K562 (cell line): ENCODE data around the gene SORT1. TPM values are rescaled to one million over a fixed set of nuclear protein-coding genes. Genes with fewer than 3 reads are reported as not detected.
A peak's percentile ranks its signal among the peaks of the same experiment; 100 is the strongest.

Experiments
- BHLHE40 ChIP-seq: IDR thresholded peaks from 2 replicates; pipeline ENCODE4 v1.6.1; 2011; ENCODE audit warnings: low read length, improper control_type of control experiment
- BRD9 ChIP-seq: fragments of 450-650 bp; IDR thresholded peaks from 2 replicates; pipeline ENCODE4 v1.6.1; 2018; ENCODE audit warnings: low read depth; ENCODE audit not compliant: partially characterized antibody
- CGGBP1 ChIP-seq: fragments of 250-450 bp; sonication (Bioruptor Pico); IDR thresholded peaks from 2 replicates; pipeline ENCODE4 v1.9.0; 2021; ENCODE audit warnings: mild to moderate bottlenecking
- CXXC5 ChIP-seq: fragments of 250-450 bp; sonication (Bioruptor Pico); IDR thresholded peaks from 2 replicates; pipeline ENCODE4 v1.8.0; 2022; ENCODE audit warnings: inconsistent platforms, mild to moderate bottlenecking, moderate library complexity
- DMBX1 ChIP-seq: fragments of 250-450 bp; sonication (Bioruptor Pico); IDR thresholded peaks from 2 replicates; pipeline ENCODE4 v1.8.0; 2022; ENCODE audit warnings: inconsistent platforms, mild to moderate bottlenecking, moderate library complexity, borderline replicate concordance
- ELF4 ChIP-seq: fragments of 450-650 bp; formaldehyde crosslinking; IDR thresholded peaks from 2 replicates; pipeline ENCODE4 v1.4.0; 2022; ENCODE audit warnings: missing genetic modification characterization
- HIVEP1 ChIP-seq: fragments of 250-450 bp; sonication (Bioruptor Pico); IDR thresholded peaks from 2 replicates; pipeline ENCODE4 v1.4.0; 2020; ENCODE audit warnings: mild to moderate bottlenecking
- MCM3 ChIP-seq: fragments of 450-650 bp; IDR thresholded peaks from 2 replicates; pipeline ENCODE4 v1.6.1; 2016
- NRF1 ChIP-seq, 2 experiments: fragments of 450-650 bp; IDR thresholded peaks in 1 of 2; conservative IDR thresholded peaks in 1 of 2; 2 replicates each; pipeline ENCODE4 v1.6.1; 2014; ENCODE audit warnings: mild to moderate bottlenecking in 2 of 2
- OTX1 ChIP-seq: fragments of 450-650 bp; formaldehyde crosslinking; IDR thresholded peaks from 2 replicates; pipeline ENCODE4 v1.4.0; 2022; ENCODE audit warnings: mild to moderate bottlenecking
- POLR2AphosphoS5 ChIP-seq: IDR thresholded peaks from 2 replicates; pipeline ENCODE4 v1.6.1; 2011; ENCODE audit warnings: mild to moderate bottlenecking, low read depth, low read length, moderate library complexity; ENCODE audit not compliant: control insufficient read depth, insufficient read depth
- PTBP1 ChIP-seq: fragments of 200-400 bp; formaldehyde crosslinking; IDR thresholded peaks from 2 replicates; pipeline ENCODE4 v1.6.1; 2017; ENCODE audit warnings: low read depth, low read length
- SNAPC5 ChIP-seq: fragments of 250-450 bp; sonication (Bioruptor Pico); IDR thresholded peaks from 2 replicates; pipeline ENCODE4 v1.8.0; 2021; ENCODE audit warnings: moderate library complexity, mild to moderate bottlenecking, inconsistent platforms
- SOX6 ChIP-seq: fragments of 450-650 bp; IDR thresholded peaks from 2 replicates; pipeline ENCODE4 v1.6.1; 2014; ENCODE audit warnings: mild to moderate bottlenecking
- SREBF1 ChIP-seq: fragments of 150-350 bp; IDR thresholded peaks from 2 replicates; pipeline ENCODE4 v1.6.1; 2014; ENCODE audit warnings: antibody characterized with exemption, low read depth, low read length, borderline replicate concordance
- SRF ChIP-seq, 2 experiments: fragments of 250-450, 450-650 bp in 1 of 2; sonication (Bioruptor Pico) in 1 of 2; sonication (generic) in 1 of 2; formaldehyde crosslinking; IDR thresholded peaks; 2 replicates each; pipeline versions ENCODE4 v1.5.0 to v1.5.1; 2020 to 2022; ENCODE audit warnings: mild to moderate bottlenecking in 1 of 2, missing genetic modification reagents in 1 of 2
- ZC3H4 ChIP-seq: sonication (generic); formaldehyde crosslinking; IDR thresholded peaks from 2 replicates; pipeline ENCODE4 v1.9.0; 2021; ENCODE audit warnings: missing genetic modification reagents, borderline replicate concordance
- ZC3H8 ChIP-seq: fragments of 450-650 bp; IDR thresholded peaks from 2 replicates; pipeline ENCODE4 v1.6.1; 2017
- ZNF197 ChIP-seq: fragments of 200-800 bp; sonication (Bioruptor generic); IDR thresholded peaks from 2 replicates; pipeline ENCODE4 v1.6.1; 2016; ENCODE audit warnings: low read depth, missing genetic modification characterization, missing compliant biosample characterization
- ZNF324 ChIP-seq: fragments of 250-450 bp; sonication (Bioruptor Pico); IDR thresholded peaks from 2 replicates; pipeline ENCODE4 v1.4.0; 2020; ENCODE audit warnings: mild to moderate bottlenecking
- ZNF830 ChIP-seq: fragments of 250-450 bp; sonication (Bioruptor Pico); IDR thresholded peaks from 2 replicates; pipeline ENCODE4 v1.5.0; 2021; ENCODE audit warnings: mild to moderate bottlenecking
- polyA plus RNA-seq, 8 experiments: library from polyadenylated mRNA; depleted of rRNA in 4 of 8; stranded (reverse) in 5 of 8; unstranded in 3 of 8; fragments of >200 nt; fragmentation: Nextera tagmentation in 2 of 8; fragmentation: Illumina TruSeq in 1 of 8; extraction: Ambion mirVana in 2 of 8; extraction: Trizol in 1 of 8; gene quantifications; 2 replicates each; pipeline versions ENCODE4 v1.2.1 to v1.2.3, GENCODE V29; 2011 to 2014; ENCODE audit warnings: inconsistent platforms in 1 of 8, missing spikeins in 1 of 8
- total RNA-seq, 7 experiments: library from RNA; depleted of rRNA in 6 of 7; stranded (reverse); fragments of >200 nt in 6 of 7; fragmentation: Illumina TruSeq in 2 of 7; extraction: Trizol in 2 of 7; gene quantifications; 2 replicates each; pipeline versions ENCODE4 v1.2.1 to v1.2.3, GENCODE V29; 2011 to 2021; ENCODE audit warnings: low replicate concordance in 1 of 7
- TF ChIP-seq, protein P1 (sequence below): fragments of 450-650 bp; IDR thresholded peaks from 2 replicates; pipeline ENCODE4 v1.6.1; 2017; ENCODE audit warnings: antibody characterized with exemption, mild to moderate bottlenecking
- TF ChIP-seq, protein P2 (sequence below): sonication (generic); formaldehyde crosslinking; IDR thresholded peaks from 2 replicates; pipeline ENCODE4 v1.8.1; 2022; ENCODE audit warnings: missing genetic modification reagents

SORT1 gene
- total and polyA plus RNA-seq, 9 of the 15 experiments (the other 6 are each of a cell fraction or from before 2014, with no cell fraction given): 27.4 to 112 (median 65.0) TPM

DNA sequence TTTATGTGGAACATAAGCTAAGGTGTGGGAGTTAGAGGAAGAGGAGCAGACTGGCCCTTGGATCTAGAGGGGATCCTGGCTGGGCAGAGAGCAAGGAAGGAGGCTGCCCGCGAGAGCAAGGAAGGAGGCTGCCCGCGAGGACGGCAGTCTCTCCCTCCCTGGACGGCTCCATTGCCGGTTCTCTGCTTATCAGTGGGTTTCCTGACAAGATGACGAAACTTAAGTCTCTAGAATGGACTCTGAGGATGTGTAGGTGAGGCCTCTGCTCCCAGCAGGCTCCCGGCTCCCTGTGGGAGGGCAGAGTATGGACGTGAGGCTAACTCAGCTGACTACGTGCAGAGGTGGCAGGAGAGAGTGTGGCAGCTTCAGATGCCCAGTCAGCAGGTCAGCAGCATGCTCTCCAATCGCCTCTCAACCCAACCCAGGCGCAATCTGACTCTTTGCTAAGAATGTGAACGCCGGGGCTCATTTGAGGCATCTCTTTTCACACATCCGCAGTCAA, 97.0 kb downstream of the SORT1 start (continued):
- TF ChIP-seq POLR2AphosphoS5: no peak
- TF ChIP-seq, protein P1, sequence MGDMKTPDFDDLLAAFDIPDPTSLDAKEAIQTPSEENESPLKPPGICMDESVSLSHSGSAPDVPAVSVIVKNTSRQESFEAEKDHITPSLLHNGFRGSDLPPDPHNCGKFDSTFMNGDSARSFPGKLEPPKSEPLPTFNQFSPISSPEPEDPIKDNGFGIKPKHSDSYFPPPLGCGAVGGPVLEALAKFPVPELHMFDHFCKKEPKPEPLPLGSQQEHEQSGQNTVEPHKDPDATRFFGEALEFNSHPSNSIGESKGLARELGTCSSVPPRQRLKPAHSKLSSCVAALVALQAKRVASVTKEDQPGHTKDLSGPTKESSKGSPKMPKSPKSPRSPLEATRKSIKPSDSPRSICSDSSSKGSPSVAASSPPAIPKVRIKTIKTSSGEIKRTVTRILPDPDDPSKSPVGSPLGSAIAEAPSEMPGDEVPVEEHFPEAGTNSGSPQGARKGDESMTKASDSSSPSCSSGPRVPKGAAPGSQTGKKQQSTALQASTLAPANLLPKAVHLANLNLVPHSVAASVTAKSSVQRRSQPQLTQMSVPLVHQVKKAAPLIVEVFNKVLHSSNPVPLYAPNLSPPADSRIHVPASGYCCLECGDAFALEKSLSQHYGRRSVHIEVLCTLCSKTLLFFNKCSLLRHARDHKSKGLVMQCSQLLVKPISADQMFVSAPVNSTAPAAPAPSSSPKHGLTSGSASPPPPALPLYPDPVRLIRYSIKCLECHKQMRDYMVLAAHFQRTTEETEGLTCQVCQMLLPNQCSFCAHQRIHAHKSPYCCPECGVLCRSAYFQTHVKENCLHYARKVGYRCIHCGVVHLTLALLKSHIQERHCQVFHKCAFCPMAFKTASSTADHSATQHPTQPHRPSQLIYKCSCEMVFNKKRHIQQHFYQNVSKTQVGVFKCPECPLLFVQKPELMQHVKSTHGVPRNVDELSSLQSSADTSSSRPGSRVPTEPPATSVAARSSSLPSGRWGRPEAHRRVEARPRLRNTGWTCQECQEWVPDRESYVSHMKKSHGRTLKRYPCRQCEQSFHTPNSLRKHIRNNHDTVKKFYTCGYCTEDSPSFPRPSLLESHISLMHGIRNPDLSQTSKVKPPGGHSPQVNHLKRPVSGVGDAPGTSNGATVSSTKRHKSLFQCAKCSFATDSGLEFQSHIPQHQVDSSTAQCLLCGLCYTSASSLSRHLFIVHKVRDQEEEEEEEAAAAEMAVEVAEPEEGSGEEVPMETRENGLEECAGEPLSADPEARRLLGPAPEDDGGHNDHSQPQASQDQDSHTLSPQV: peak; percentile 46
- TF ChIP-seq SNAPC5 (CRISPR knock-in tag): no peak
- no peak for TF ChIP-seq BRD9
- TF ChIP-seq MCM3: no peak
- TF ChIP-seq, protein P2, sequence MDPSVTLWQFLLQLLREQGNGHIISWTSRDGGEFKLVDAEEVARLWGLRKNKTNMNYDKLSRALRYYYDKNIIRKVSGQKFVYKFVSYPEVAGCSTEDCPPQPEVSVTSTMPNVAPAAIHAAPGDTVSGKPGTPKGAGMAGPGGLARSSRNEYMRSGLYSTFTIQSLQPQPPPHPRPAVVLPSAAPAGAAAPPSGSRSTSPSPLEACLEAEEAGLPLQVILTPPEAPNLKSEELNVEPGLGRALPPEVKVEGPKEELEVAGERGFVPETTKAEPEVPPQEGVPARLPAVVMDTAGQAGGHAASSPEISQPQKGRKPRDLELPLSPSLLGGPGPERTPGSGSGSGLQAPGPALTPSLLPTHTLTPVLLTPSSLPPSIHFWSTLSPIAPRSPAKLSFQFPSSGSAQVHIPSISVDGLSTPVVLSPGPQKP (CRISPR knock-in tag): no peak
- no peak for TF ChIP-seq CGGBP1 (CRISPR knock-in tag)
- peak in 1 of 2 experiments; percentile 89; a peak in 1 of 4 replicates for TF ChIP-seq SRF (CRISPR knock-in tag; IDR thresholded peaks at IDR 0.05)
- TF ChIP-seq HIVEP1: no peak
- TF ChIP-seq SOX6: peak; percentile 26; the same call in 1 of the 2 replicates
- no peak for TF ChIP-seq OTX1
- TF ChIP-seq ZC3H8: no peak
- no peak for TF ChIP-seq ZNF830 (CRISPR knock-in tag)
- TF ChIP-seq NRF1 (conservative IDR thresholded peaks at IDR 0.05 in 1 of 2, IDR thresholded peaks at IDR 0.05 in 1 of 2): no peak
- TF ChIP-seq ELF4 (CRISPR knock-in tag): no peak
- TF ChIP-seq PTBP1: no peak
- TF ChIP-seq ZC3H4 (CRISPR knock-in tag): no peak
- TF ChIP-seq CXXC5: peak; percentile 65
- TF ChIP-seq ZNF197 (CRISPR knock-in tag): no peak
- TF ChIP-seq SREBF1: no peak
- TF ChIP-seq ZNF324 (CRISPR knock-in tag): no peak
- peak; percentile 73; the same call in 1 of the 2 replicates for TF ChIP-seq DMBX1
- TF ChIP-seq BHLHE40: no peak
